ENCODE data around the gene KCNG3. TPM values are rescaled to one million over a fixed set of nuclear protein-coding genes. Genes with fewer than 3 reads are reported as not detected.

The KCNG3 gene
- total and polyA plus RNA-seq, 2 experiments from 2014 or later = 0.27 TPM; not detected in 1

- Histone ChIP-seq H3K36me3 (no peaks in the 10 kb centered on the region), H3K27ac (no peak overlapping the region), H3K4me3 (no peak overlapping the region), H3K4me1 (ENCODE audit: low read depth) (no peaks in the 10 kb centered on the region), H3K27me3 (no peaks in the 10 kb centered on the region), H3K9me3 (ENCODE audit: low read depth) (no peaks in the 10 kb centered on the region)
- TF ChIP-seq CTCF (IDR thresholded peaks at IDR 0.05; ENCODE audit: low read depth, low read length) = no peak
- no peak for DNase-seq (ENCODE audit: low read depth in 1 of 2, low spot score in 1 of 2)
Observed at GRCh38 chr2:42522035-42522434, 28.3 kb upstream of the KCNG3 start.

- TF ChIP-seq CTCF (IDR thresholded peaks at IDR 0.05; ENCODE audit: low read depth, low read length) = no peak
- Histone ChIP-seq H3K4me1 (ENCODE audit: low read depth) (no peaks in the 10 kb centered on the region), H3K9me3 (ENCODE audit: low read depth) (no peaks in the 10 kb centered on the region), H3K27me3 (no peaks in the 10 kb centered on the region), H3K4me3 (no peak overlapping the region), H3K27ac (no peak overlapping the region), H3K36me3 (no peaks in the 10 kb centered on the region)
- DNase-seq (ENCODE audit: low read depth in 1 of 2, low spot score in 1 of 2) = no peak
Observed at GRCh38 chr2:42519624-42520023, 25.8 kb upstream of the KCNG3 start.

- Histone ChIP-seq H3K4me3 (no peak overlapping the region), H3K36me3 (no peaks in the 10 kb centered on the region), H3K4me1 (ENCODE audit: low read depth) (no peaks in the 10 kb centered on the region), H3K27ac (no peak overlapping the region), H3K9me3 (ENCODE audit: low read depth) (no peaks in the 10 kb centered on the region), H3K27me3 (no peaks in the 10 kb centered on the region)
- TF ChIP-seq CTCF (IDR thresholded peaks at IDR 0.05; ENCODE audit: low read depth, low read length) = no peak
- no peak for DNase-seq (ENCODE audit: low read depth in 1 of 2, low spot score in 1 of 2)
Observed at GRCh38 chr2:42516418-42516901, 22.7 kb upstream of the KCNG3 start.

GRCh38 chr2:42513252-42513918 is 19.6 kb upstream of the KCNG3 start:
- peak; percentile 53 to 69 for DNase-seq (ENCODE audit: low read depth in 1 of 2, low spot score in 1 of 2)
- TF ChIP-seq CTCF (IDR thresholded peaks at IDR 0.05; ENCODE audit: low read depth, low read length) = peak; percentile 75
- no peak overlapping the region for H3K4me3 ChIP-seq
- H3K27me3 ChIP-seq = no peaks in the 10 kb centered on the region
- no peaks in the 10 kb centered on the region for H3K36me3 ChIP-seq
- no peaks in the 10 kb centered on the region for H3K9me3 ChIP-seq (ENCODE audit: low read depth)
- H3K4me1 ChIP-seq (ENCODE audit: low read depth) = peaks cover 9% of the 10 kb centered on the region
- H3K27ac ChIP-seq = no peak overlapping the region

GRCh38 chr2:42510608-42511243 is 16.9 kb upstream of the KCNG3 start:
- peak in 1 of 2 donors; percentile 54 for DNase-seq (ENCODE audit: low read depth in 1 of 2, low spot score in 1 of 2)
- Histone ChIP-seq H3K4me3 (no peak overlapping the region), H3K36me3 (no peaks in the 10 kb centered on the region), H3K27ac (peak overlapping the region; percentile 18), H3K27me3 (no peaks in the 10 kb centered on the region), H3K4me1 (ENCODE audit: low read depth) (peaks cover 9% of the 10 kb centered on the region), H3K9me3 (ENCODE audit: low read depth) (no peaks in the 10 kb centered on the region)
- TF ChIP-seq CTCF (IDR thresholded peaks at IDR 0.05; ENCODE audit: low read depth, low read length) = no peak
